Bronchial epithelial cell (primary cell): ENCODE measurements around the gene TMED5. TPM values are rescaled to one million over a fixed set of nuclear protein-coding genes. Genes with fewer than 3 reads are reported as not detected.

Experiments used
- DNase-seq: peaks from one replicate; pipeline ENCODE4 v3.0.0-alpha.2; 2010; ENCODE audit warnings: low read depth
- FAIRE-seq: peaks from 2 replicates; lab custom pipeline; 2011; peaks lifted over from hg19 to GRCh38; lab: Jason Lieb, UNC
- H3K27me3 ChIP-seq: 2 replicates; pipeline ENCODE4 v1.5.1; 2011; ENCODE audit warnings: low read length; ENCODE audit not compliant: control insufficient read depth, insufficient read depth
- H3K36me3 ChIP-seq: 2 replicates; pipeline ENCODE4 v1.5.1; 2011; ENCODE audit warnings: low read length; ENCODE audit not compliant: control insufficient read depth, insufficient read depth
- H3K4me3 ChIP-seq: 2 replicates; pipeline ENCODE4 v1.5.1; 2011; ENCODE audit warnings: mild to moderate bottlenecking, low read depth, low read length, control low read depth
- total RNA-seq: library from RNA; depleted of rRNA; stranded (reverse); fragments of >200 nt; gene quantifications from 2 replicates; pipeline ENCODE4 v1.2.1, GENCODE V29; 2014
- TF ChIP-seq, protein P1 (sequence below): IDR thresholded peaks from 2 replicates; pipeline ENCODE4 v1.5.1; 2011; ENCODE audit warnings: mild to moderate bottlenecking, moderate library complexity, low read length, control low read depth, inconsistent platforms; ENCODE audit not compliant: insufficient read depth, severe bottlenecking

The TMED5 gene
- total RNA-seq, 1 donor from 2014 or later: 52.7 TPM

DNA sequence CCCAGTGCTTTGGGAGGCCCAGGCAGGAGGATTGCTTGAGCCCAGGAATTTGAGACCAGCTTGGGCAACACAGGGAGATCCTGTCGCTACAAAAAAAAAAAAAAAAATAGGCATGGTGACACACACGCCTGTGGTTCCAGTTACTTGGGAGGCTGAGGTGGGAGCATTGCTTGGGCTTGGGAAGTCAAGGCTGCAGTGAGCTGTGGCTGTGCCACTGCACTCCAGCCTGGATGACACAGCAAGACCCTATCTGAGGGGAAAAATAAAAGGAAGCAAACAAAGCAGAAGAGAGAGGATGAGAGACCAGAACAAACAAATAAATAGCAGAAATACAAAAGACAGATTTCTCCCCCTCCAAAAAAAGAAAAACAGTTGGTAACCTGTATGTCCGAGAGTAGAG, 67.1 kb downstream of the TMED5 start:
- H3K4me3 ChIP-seq: no peak overlapping the region
- H3K36me3 ChIP-seq: peaks cover 1% of the 10 kb centered on the region
- no peaks in the 10 kb centered on the region for H3K27me3 ChIP-seq
- FAIRE-seq (no peak), DNase-seq (no peak)
- TF ChIP-seq, protein P1, sequence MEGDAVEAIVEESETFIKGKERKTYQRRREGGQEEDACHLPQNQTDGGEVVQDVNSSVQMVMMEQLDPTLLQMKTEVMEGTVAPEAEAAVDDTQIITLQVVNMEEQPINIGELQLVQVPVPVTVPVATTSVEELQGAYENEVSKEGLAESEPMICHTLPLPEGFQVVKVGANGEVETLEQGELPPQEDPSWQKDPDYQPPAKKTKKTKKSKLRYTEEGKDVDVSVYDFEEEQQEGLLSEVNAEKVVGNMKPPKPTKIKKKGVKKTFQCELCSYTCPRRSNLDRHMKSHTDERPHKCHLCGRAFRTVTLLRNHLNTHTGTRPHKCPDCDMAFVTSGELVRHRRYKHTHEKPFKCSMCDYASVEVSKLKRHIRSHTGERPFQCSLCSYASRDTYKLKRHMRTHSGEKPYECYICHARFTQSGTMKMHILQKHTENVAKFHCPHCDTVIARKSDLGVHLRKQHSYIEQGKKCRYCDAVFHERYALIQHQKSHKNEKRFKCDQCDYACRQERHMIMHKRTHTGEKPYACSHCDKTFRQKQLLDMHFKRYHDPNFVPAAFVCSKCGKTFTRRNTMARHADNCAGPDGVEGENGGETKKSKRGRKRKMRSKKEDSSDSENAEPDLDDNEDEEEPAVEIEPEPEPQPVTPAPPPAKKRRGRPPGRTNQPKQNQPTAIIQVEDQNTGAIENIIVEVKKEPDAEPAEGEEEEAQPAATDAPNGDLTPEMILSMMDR: no peak

DNA sequence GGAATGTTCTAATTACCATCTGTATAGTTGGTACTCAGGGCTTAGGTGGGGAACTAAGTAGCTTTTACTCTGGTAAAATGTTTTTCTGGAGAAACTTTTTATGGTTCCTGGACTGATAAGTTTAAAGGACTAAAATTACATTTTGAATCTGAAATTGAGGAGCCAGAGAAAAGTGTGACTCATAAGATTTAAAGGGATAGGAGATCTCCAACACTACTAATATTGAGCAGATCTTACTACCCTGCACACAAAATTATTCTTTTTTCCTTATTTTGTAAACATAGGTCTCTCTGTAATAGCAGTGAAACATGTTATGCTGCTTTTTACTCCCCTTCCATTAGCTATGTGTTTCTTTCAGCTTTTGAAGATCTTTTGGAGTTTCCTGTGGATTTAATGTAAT, 68.7 kb downstream of the TMED5 start:
- H3K36me3 ChIP-seq: peaks cover 1% of the 10 kb centered on the region
- TF ChIP-seq, protein P1: no peak
- H3K4me3 ChIP-seq: no peak overlapping the region
- DNase-seq: no peak
- no peaks in the 10 kb centered on the region for H3K27me3 ChIP-seq
- no peak for FAIRE-seq

DNA sequence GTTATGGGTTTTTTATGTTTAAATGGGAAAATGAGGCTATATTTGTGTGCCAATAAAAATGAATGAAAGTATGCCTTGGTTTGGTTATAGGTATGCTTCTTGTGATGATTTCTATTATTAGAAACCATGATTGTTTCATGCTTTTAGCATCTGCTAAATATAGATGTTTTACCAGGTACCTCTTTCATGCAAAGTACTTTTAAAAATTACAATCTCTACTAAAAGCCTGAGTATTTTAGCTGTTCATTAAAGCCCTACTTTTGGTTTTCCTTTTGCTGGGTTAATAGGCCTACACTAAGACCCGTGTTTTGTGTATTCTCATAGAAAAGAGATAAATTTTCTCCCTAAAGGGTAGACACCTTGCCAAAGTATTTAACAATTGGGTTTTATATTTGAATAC, 69.1 kb downstream of the TMED5 start:
- Histone ChIP-seq H3K27me3 (no peaks in the 10 kb centered on the region), H3K36me3 (peaks cover 1% of the 10 kb centered on the region), H3K4me3 (no peak overlapping the region)
- FAIRE-seq (no peak), DNase-seq (no peak)
- TF ChIP-seq, protein P1: no peak

DNA sequence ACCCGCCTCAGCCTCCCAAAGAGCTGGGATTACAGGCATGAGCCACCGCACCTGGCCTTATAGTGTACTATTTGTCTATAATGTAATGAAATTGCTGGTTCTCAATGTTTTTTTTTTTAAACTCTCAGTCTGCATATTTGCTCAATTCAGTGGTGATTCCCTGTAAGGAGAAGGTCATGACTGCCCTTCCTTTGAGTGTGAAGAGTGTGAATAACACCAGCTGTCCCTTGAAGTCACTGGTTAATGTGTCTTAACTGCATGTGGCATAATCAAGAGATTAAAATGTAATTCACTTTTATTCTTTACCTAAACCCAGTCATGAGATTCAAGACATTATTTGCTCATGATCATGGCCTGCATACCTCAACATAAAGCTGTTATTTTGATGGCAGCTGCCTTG, 70.6 kb downstream of the TMED5 start:
- Histone ChIP-seq H3K36me3 (no peaks in the 10 kb centered on the region), H3K27me3 (no peaks in the 10 kb centered on the region), H3K4me3 (no peak overlapping the region)
- TF ChIP-seq, protein P1: no peak
- DNase-seq (no peak), FAIRE-seq (no peak)

DNA sequence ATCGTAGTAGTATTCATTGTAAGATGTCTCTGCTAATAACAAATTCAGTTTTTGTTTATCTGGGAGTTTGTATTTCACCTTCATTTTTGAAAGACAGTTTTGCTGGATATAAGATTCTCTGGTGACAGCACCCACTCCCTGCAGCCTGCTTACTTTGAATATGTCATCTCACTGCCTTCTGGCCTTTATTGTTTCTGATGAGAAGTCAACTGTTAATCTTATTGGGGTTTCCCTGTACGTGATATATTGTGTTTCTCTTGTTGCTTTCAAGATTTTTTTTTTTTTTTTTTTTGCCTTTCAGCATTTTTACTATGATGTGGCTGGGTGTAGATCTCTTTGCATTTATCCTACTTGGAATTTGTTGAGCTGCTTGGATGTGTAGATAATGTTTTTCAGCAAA, 71.9 kb downstream of the TMED5 start:
- no peak for FAIRE-seq
- no peak overlapping the region for H3K4me3 ChIP-seq
- no peaks in the 10 kb centered on the region for H3K27me3 ChIP-seq
- H3K36me3 ChIP-seq: no peaks in the 10 kb centered on the region
- DNase-seq: no peak
- TF ChIP-seq, protein P1: no peak

DNA sequence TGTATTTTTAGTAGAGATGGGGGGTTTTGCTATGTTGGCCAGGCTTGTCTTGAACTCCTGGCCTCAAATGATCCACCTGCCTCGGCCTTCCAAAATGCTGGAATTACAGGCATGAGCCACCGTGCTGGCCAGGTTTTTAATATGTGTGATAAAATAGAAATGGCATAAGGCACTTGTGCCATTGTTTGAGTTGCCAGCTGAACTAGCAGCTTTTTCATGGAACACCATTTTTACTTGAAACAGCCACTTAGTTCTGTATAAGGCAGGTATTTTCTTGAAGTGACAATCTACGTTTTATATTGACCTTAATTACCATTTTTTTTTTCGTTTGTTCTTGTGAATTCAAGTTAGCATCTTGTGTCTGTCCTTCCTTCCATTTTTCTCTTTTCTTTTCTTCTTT, 72.8 kb downstream of the TMED5 start:
- no peaks in the 10 kb centered on the region for H3K27me3 ChIP-seq
- H3K36me3 ChIP-seq: no peaks in the 10 kb centered on the region
- TF ChIP-seq, protein P1: no peak
- FAIRE-seq: no peak
- H3K4me3 ChIP-seq: no peak overlapping the region
- no peak for DNase-seq
